Stimulated activated CD8-positive, alpha-beta memory T cell treated with anti-CD3 and anti-CD28 coated beads, Interleukin-15, amount 100 ng/mL, for 4 hours (primary cell): Measurements from ENCODE around the gene DMWD.
"Not testable (repeated sequence)": the region's sequence is repeated elsewhere in the genome, so short reads cannot be mapped to it uniquely, and the experiment has no call there.

ENCODE experiments used
- DNase-seq, 2 donors: peaks; one replicate each; pipeline ENCODE4 v3.0.0-alpha.2; 2020; ENCODE audit warnings: low read depth in 2 of 2

Gene DMWD

GRCh38 chr19:45816236-45817009, 23.8 kb upstream of the DMWD start:
- no peak for DNase-seq

GRCh38 chr19:45815481-45816216, 23.0 kb upstream of the DMWD start:
- no peak for DNase-seq

GRCh38 chr19:45814851-45815480, 22.3 kb upstream of the DMWD start, which contains the start of gene RSPH6A:
RSPH6A (minus strand) TSS chr19:45815308; CDS start chr19:45815176, 132 bp downstream.
- no peak for DNase-seq

GRCh38 chr19:45814166-45814780, 21.6 kb upstream of the DMWD start:
- DNase-seq, result no peak

- no peak for DNase-seq
Observed at GRCh38 chr19:45812297-45812696, 19.7 kb upstream of the DMWD start.

GRCh38 chr19:45809643-45810159, 17.1 kb upstream of the DMWD start:
- no peak for DNase-seq

- no peak for DNase-seq
Observed at GRCh38 chr19:45805719-45806118, 13.1 kb upstream of the DMWD start.

GRCh38 chr19:45804959-45805230, 12.2 kb upstream of the DMWD start:
- no peak for DNase-seq

GRCh38 chr19:45804140-45804958, 11.7 kb upstream of the DMWD start:
- no peak for DNase-seq

- no peak for DNase-seq
Observed at GRCh38 chr19:45801603-45802175, 9.0 kb upstream of the DMWD start.

GRCh38 chr19:45800070-45800553, 7.5 kb upstream of the DMWD start:
- DNase-seq, result no peak

GRCh38 chr19:45799541-45799940, 6.9 kb upstream of the DMWD start:
- DNase-seq, result not testable (repeated sequence)

GRCh38 chr19:45798995-45799517, 6.4 kb upstream of the DMWD start:
- peak; percentile 19 to 39 for DNase-seq

GRCh38 chr19:45794627-45795026, 2.0 kb upstream of the DMWD start:
- no peak for DNase-seq

- DNase-seq, result no peak
Observed at GRCh38 chr19:45793876-45794275, 1.2 kb upstream of the DMWD start.

- no peak for DNase-seq
Observed at GRCh38 chr19:45793178-45793564, 526 bp upstream of the DMWD start.

GRCh38 chr19:45791744-45792469, 738 bp downstream of the DMWD start:
- no peak for DNase-seq

GRCh38 chr19:45790942-45791341, 1.7 kb downstream of the DMWD start:
- DNase-seq, result no peak

GRCh38 chr19:45789035-45789786, 3.4 kb downstream of the DMWD start:
- no peak for DNase-seq
